Measurements from ENCODE around the gene PNO1.

The PNO1 gene

DNA sequence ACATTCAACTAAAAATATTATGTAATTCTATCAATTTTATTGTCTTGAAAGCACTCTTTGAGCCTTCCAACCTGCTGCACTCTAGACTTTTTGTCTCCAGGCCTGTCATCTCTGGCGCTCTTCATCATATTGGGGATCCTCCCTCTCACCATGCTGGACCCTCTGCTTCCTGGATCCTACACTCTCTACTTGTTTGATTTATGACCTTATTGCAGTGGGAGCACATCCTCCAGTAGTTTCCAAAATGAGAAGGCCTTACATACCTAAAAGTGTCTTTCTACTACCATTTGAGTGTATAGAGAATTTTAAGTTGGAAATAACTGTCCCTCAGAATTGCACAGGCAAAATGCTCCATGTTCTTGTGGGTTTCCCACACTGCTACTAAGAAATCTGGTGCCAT, 25.2 kb downstream of the PNO1 start:
- H3K27me3 ChIP-seq (replicated peaks) = no peaks in the 10 kb centered on the region
- TF ChIP-seq, protein P1, sequence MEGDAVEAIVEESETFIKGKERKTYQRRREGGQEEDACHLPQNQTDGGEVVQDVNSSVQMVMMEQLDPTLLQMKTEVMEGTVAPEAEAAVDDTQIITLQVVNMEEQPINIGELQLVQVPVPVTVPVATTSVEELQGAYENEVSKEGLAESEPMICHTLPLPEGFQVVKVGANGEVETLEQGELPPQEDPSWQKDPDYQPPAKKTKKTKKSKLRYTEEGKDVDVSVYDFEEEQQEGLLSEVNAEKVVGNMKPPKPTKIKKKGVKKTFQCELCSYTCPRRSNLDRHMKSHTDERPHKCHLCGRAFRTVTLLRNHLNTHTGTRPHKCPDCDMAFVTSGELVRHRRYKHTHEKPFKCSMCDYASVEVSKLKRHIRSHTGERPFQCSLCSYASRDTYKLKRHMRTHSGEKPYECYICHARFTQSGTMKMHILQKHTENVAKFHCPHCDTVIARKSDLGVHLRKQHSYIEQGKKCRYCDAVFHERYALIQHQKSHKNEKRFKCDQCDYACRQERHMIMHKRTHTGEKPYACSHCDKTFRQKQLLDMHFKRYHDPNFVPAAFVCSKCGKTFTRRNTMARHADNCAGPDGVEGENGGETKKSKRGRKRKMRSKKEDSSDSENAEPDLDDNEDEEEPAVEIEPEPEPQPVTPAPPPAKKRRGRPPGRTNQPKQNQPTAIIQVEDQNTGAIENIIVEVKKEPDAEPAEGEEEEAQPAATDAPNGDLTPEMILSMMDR (IDR thresholded peaks at IDR 0.05; ENCODE audit: low read depth, low read length, missing control alignments) = no peak
- DNase-seq = no peak
- no peak overlapping the region for H3K4me3 ChIP-seq (ENCODE audit: low read depth, low read length)
- peaks cover 28% of the 10 kb centered on the region for H3K36me3 ChIP-seq (replicated peaks)
- no peak overlapping the region for H3K27ac ChIP-seq
- in situ Hi-C loops (cut with HindIII; ENCODE audit: low pct_ligation_motif_present, low sequenced_read_pairs) = no loop called here

DNA sequence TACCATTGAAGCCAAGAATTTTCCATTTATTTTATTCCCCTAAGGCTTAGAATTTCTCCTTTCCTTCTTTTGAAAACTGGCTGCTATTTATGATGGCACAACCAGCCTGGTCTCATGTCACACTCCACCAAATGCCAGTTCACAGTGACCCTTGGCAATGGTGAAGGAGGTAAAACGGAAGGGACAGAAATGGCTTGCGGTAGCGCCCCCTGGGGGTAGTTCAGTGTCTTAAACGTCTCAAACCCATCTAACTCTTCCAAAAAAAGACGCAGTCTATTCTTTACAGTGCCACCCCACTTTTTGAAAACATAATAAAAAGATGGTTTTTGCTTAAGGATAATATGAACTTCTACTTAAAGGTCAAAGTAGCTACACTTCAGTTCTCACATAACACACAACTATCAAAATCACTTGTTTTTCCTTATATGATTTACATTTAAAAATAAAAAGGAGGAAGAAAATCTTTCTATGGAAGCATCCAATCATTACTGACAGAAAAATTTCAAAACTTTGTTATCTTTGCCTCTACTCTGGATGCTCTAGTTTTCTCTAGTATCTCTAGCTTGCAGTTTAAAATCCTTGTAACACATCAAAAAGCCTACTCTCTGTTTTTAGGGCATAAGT, 28.0 kb downstream of the PNO1 start:
- H3K36me3 ChIP-seq (replicated peaks) = peaks cover 22% of the 10 kb centered on the region
- in situ Hi-C loops (cut with HindIII; ENCODE audit: low pct_ligation_motif_present, low sequenced_read_pairs) = no loop called here
- no peak overlapping the region for H3K27ac ChIP-seq
- TF ChIP-seq, protein P1 (IDR thresholded peaks at IDR 0.05; ENCODE audit: low read depth, low read length, missing control alignments) = peak; percentile 83
- DNase-seq = no peak
- H3K4me3 ChIP-seq (ENCODE audit: low read depth, low read length) = no peak overlapping the region
- no peaks in the 10 kb centered on the region for H3K27me3 ChIP-seq (replicated peaks)

- no peak overlapping the region for H3K27ac ChIP-seq
- no peaks in the 10 kb centered on the region for H3K27me3 ChIP-seq (replicated peaks)
- TF ChIP-seq, protein P1 (IDR thresholded peaks at IDR 0.05; ENCODE audit: low read depth, low read length, missing control alignments) = no peak
- peaks cover 15% of the 10 kb centered on the region for H3K36me3 ChIP-seq (replicated peaks)
- no peak overlapping the region for H3K4me3 ChIP-seq (ENCODE audit: low read depth, low read length)
- DNase-seq = no peak
- in situ Hi-C loops (cut with HindIII; ENCODE audit: low pct_ligation_motif_present, low sequenced_read_pairs) = no loop called here
Measured at GRCh38 chr2:68187329-68187728, 29.6 kb downstream of the PNO1 start.

- TF ChIP-seq, protein P1 (IDR thresholded peaks at IDR 0.05; ENCODE audit: low read depth, low read length, missing control alignments) = no peak
- H3K4me3 ChIP-seq (ENCODE audit: low read depth, low read length) = no peak overlapping the region
- in situ Hi-C loops (cut with HindIII; ENCODE audit: low pct_ligation_motif_present, low sequenced_read_pairs) = no loop called here
- no peaks in the 10 kb centered on the region for H3K27me3 ChIP-seq (replicated peaks)
- no peak for DNase-seq
- peaks cover 12% of the 10 kb centered on the region for H3K36me3 ChIP-seq (replicated peaks)
- H3K27ac ChIP-seq = no peak overlapping the region
Measured at GRCh38 chr2:68188831-68189230, 31.1 kb downstream of the PNO1 start.

DNA sequence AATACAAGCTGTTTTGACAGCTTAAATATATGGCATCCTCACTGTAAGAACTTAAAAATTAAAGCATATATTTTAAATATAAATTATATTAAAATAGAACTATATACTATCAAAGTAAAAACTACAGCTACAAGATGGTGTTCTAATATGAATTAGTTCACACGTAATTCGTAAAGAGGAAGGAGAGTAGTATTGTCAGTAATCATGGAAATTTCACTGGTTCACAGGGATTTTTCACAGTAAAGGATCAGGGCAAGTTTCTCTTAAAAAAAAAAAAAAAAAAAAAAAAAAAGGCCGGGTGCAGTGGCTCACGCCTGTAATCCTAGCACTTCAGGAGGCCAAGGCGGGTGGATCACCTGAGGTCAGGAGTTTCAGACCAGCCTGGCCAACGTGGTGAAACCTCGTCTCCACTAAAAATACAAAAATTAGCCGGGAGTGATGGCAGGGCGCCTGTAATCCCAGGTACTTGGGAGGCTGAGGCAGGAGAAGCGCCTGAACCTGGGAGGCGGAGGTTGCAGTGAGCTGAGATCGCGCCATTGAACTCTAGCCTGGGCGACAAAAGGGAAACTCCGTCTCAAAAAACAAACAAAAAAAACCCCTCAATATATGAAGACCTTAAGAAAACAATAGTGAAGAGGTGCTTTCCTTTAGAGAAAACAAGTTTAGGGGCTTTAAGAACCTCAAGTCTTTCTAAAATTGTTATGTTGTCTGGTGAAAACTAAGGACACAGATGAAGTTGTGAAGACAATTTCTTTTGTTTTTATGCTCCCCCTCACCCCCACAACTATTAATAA, 32.5 kb downstream of the PNO1 start:
- in situ Hi-C loops (cut with HindIII; ENCODE audit: low pct_ligation_motif_present, low sequenced_read_pairs) = no loop called here
- Histone ChIP-seq H3K36me3 (replicated peaks) (peaks cover 2% of the 10 kb centered on the region), H3K27ac (no peak overlapping the region), H3K27me3 (replicated peaks) (no peaks in the 10 kb centered on the region), H3K4me3 (ENCODE audit: low read depth, low read length) (no peak overlapping the region)
- TF ChIP-seq, protein P1 (IDR thresholded peaks at IDR 0.05; ENCODE audit: low read depth, low read length, missing control alignments) = no peak
- DNase-seq = no peak

Measured in brain microvascular endothelial cell (primary cell).